B cell (primary cell): Measurements from ENCODE around the gene INTS6L.

Experiments used
- EZH2 ChIP-seq: IDR thresholded peaks from 2 replicates; pipeline ENCODE4 v1.6.1; 2012; ENCODE audit warnings: borderline replicate concordance, low read depth, mild to moderate bottlenecking, moderate library complexity, low read length; ENCODE audit not compliant: insufficient read depth, poor library complexity, severe bottlenecking
- TF ChIP-seq, protein P1 (sequence below): fragments of 200-600 bp; IDR thresholded peaks from one replicate; pipeline ENCODE4 v1.8.0; 2022; ENCODE audit warnings: antibody characterized with exemption, mild to moderate bottlenecking

GRCh38 chrX:135596495-135596894 lies 76.0 kb downstream of the INTS6L start:
- TF ChIP-seq, protein P1, sequence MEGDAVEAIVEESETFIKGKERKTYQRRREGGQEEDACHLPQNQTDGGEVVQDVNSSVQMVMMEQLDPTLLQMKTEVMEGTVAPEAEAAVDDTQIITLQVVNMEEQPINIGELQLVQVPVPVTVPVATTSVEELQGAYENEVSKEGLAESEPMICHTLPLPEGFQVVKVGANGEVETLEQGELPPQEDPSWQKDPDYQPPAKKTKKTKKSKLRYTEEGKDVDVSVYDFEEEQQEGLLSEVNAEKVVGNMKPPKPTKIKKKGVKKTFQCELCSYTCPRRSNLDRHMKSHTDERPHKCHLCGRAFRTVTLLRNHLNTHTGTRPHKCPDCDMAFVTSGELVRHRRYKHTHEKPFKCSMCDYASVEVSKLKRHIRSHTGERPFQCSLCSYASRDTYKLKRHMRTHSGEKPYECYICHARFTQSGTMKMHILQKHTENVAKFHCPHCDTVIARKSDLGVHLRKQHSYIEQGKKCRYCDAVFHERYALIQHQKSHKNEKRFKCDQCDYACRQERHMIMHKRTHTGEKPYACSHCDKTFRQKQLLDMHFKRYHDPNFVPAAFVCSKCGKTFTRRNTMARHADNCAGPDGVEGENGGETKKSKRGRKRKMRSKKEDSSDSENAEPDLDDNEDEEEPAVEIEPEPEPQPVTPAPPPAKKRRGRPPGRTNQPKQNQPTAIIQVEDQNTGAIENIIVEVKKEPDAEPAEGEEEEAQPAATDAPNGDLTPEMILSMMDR = peak; percentile 54
- no peak for TF ChIP-seq EZH2
